B cell (primary cell): ENCODE results near the gene PUS3. TPM values are rescaled to one million over a fixed set of nuclear protein-coding genes. Genes with fewer than 3 reads are reported as not detected.

Experiments used
- ATAC-seq: fragments of 200-7000 bp; cut with Tn5 transposase; one replicate; pipeline ENCODE4 v1.10.0; 2021; ENCODE audit warnings: low read depth, mild to moderate bottlenecking, moderate number of reproducible peaks, moderate library complexity
- CTCF ChIA-PET: fragments of 350-600 bp; sonication (Branson Sonifier 250); formaldehyde crosslinking; loops from one replicate; lab custom pipeline; 2021; ENCODE audit warnings: antibody characterized with exemption, inconsistent platforms; lab: Charles Lee
- POLR2A ChIA-PET: fragments of 350-600 bp; sonication (Branson Sonifier 250); formaldehyde crosslinking; loops from one replicate; lab custom pipeline; 2021; ENCODE audit warnings: antibody characterized with exemption; lab: Charles Lee
- DNase-seq: peaks from one replicate; pipeline ENCODE4 v3.0.0; 2013
- H2AFZ ChIP-seq: 2 replicates; pipeline ENCODE4 v1.6.1; 2012; ENCODE audit warnings: mild to moderate bottlenecking, low read depth, low read length; ENCODE audit not compliant: insufficient read depth, poor library complexity, severe bottlenecking
- H3K27ac ChIP-seq, 2 donors: 1 replicate in 1 of 2; 2 replicates in 1 of 2; pipeline ENCODE4 v1.5.1; 2012 to 2013; ENCODE audit warnings: low read length in 2 of 2, mild to moderate bottlenecking in 2 of 2, moderate library complexity in 1 of 2
- H3K27me3 ChIP-seq, 4 experiments: fragments of 200-600 bp in 1 of 4; sonication (generic) in 1 of 4; replicated peaks in 1 of 4; 1 replicate in 2 of 4; 2 replicates in 2 of 4; pipeline versions ENCODE4 v1.6.1 to v1.7.0; 2013 to 2016; ENCODE audit warnings: low read length in 3 of 4, mild to moderate bottlenecking in 2 of 4, mixed read lengths in 1 of 4, moderate library complexity in 1 of 4; ENCODE audit not compliant: insufficient read depth in 4 of 4, control insufficient read depth in 3 of 4; ENCODE audit errors: control extremely low read depth in 1 of 4
- H3K36me3 ChIP-seq, 2 experiments: replicated peaks in 1 of 2; 1 replicate in 1 of 2; 2 replicates in 1 of 2; pipeline versions ENCODE4 v1.6.1 to v1.7.1; 2013; ENCODE audit warnings: low read length in 1 of 2; ENCODE audit not compliant: insufficient read depth in 2 of 2, control insufficient read depth in 1 of 2; ENCODE audit errors: control extremely low read depth in 1 of 2, extremely low read depth in 1 of 2
- H3K4me1 ChIP-seq, 2 donors: fragments of 200-600 bp in 1 of 2; sonication (generic) in 1 of 2; 1 replicate in 1 of 2; 2 replicates in 1 of 2; pipeline versions ENCODE4 v1.5.1 to v1.6.1; 2013 to 2017; ENCODE audit warnings: low read length in 2 of 2; ENCODE audit not compliant: control insufficient read depth in 2 of 2, insufficient read depth in 2 of 2
- H3K4me2 ChIP-seq: replicated peaks from 2 replicates; pipeline ENCODE3; 2012; ENCODE audit warnings: mild to moderate bottlenecking, low read depth, low read length; ENCODE audit not compliant: poor library complexity, severe bottlenecking
- H3K4me3 ChIP-seq, 5 experiments: fragments of 200-600 bp in 1 of 5; sonication (generic) in 1 of 5; 1 replicate in 3 of 5; 2 replicates in 2 of 5; pipeline versions ENCODE4 v1.5.1 to v1.7.0; 2011 to 2016; ENCODE audit warnings: low read length in 4 of 5, mild to moderate bottlenecking in 4 of 5, low read depth in 2 of 5, control low read depth in 1 of 5, moderate library complexity in 1 of 5; ENCODE audit not compliant: insufficient read depth in 1 of 5; ENCODE audit errors: control extremely low read depth in 1 of 5, extremely low read depth in 1 of 5
- H3K79me2 ChIP-seq: fragments of 200-600 bp; sonication (generic); one replicate; pipeline ENCODE4 v1.6.0; 2016; ENCODE audit warnings: low read length; ENCODE audit not compliant: control insufficient read depth, insufficient read depth
- H3K9ac ChIP-seq: fragments of 200-600 bp; sonication (generic); 2 replicates; pipeline ENCODE4 v1.6.1; 2017; ENCODE audit warnings: mild to moderate bottlenecking, low read length, moderate library complexity
- H3K9me3 ChIP-seq, 3 donors: one replicate each; pipeline versions ENCODE4 v1.6.1 to v1.7.1; 2013; ENCODE audit warnings: low read length in 2 of 3; ENCODE audit not compliant: control insufficient read depth in 2 of 3, insufficient read depth in 1 of 3; ENCODE audit errors: control extremely low read depth in 1 of 3
- H4K20me1 ChIP-seq: 2 replicates; pipeline ENCODE4 v1.6.0; 2012; ENCODE audit warnings: mild to moderate bottlenecking, low read length; ENCODE audit not compliant: insufficient read depth, control insufficient read depth, poor library complexity, severe bottlenecking
- H3K27ac Mint-ChIP-seq: one replicate; pipeline ENCODE4 v1.8.0; 2021; ENCODE audit warnings: mixed read lengths
- H3K27me3 Mint-ChIP-seq: one replicate; pipeline ENCODE4 v1.8.0; 2021; ENCODE audit warnings: mixed read lengths
- H3K4me1 Mint-ChIP-seq: one replicate; pipeline ENCODE4 v1.8.0; 2021; ENCODE audit warnings: mixed read lengths
- H3K4me3 Mint-ChIP-seq: one replicate; pipeline ENCODE4 v1.8.0; 2021; ENCODE audit warnings: mixed read lengths
- H3K9me3 Mint-ChIP-seq: one replicate; pipeline ENCODE4 v1.8.0; 2022; ENCODE audit warnings: mixed read lengths; ENCODE audit not compliant: insufficient read depth
- CTCF ChIP-seq: fragments of 200-600 bp; IDR thresholded peaks from one replicate; pipeline ENCODE4 v1.8.0; 2022; ENCODE audit warnings: antibody characterized with exemption, mild to moderate bottlenecking
- EZH2 ChIP-seq: IDR thresholded peaks from 2 replicates; pipeline ENCODE4 v1.6.1; 2012; ENCODE audit warnings: borderline replicate concordance, low read depth, mild to moderate bottlenecking, moderate library complexity, low read length; ENCODE audit not compliant: insufficient read depth, poor library complexity, severe bottlenecking
- whole genome bisulfite sequencing: methylation state at CpG from one replicate; pipeline ENCODE4 v1.1.5; 2013; ENCODE audit warnings: missing lambda C conversion rate; ENCODE audit not compliant: insufficient coverage; 5-methylcytosine and 5-hydroxymethylcytosine counted together
- intact Hi-C: fragments of 100-400 bp; cut with micrococcal nuclease; formaldehyde crosslinking; loops from one replicate; pipeline ENCODE4 v1.10.0; 2022
- polyA plus RNA-seq: library from polyadenylated mRNA; depleted of rRNA; stranded (reverse); fragments of >200 nt; gene quantifications from 2 replicates; pipeline ENCODE4 v1.2.3, GENCODE V29; 2012
- total RNA-seq, 2 donors: library from RNA; stranded (reverse); fragments of 120-200 nt in 1 of 2; gene quantifications; 1 replicate in 1 of 2; 2 replicates in 1 of 2; pipeline versions ENCODE4 v1.2.3 to v1.2.4, GENCODE V29; 2013 to 2022

The PUS3 gene
- total and polyA plus RNA-seq, 2 donors (not counting 1 experiment from before 2014, with no cell fraction given) = 2.7 to 8.1 TPM

DNA sequence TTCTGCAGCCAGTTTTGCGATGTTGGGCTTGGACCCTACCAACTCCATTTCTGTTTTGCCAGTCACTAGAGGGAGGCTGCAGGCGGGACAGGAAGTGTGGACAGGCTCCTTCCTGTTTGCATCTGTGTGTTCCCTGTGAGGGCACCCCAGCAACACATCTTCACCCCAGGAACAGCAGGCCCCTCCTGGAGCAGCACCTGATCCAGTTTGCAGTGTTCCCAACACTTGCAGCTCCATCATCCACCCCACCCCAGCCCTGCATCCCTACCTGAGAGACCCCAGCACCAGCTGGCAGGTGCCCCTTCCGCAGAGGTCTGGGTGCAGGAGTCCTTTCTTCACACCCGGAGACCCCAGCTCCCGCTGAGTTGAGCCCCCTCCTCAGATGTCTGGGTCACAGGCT lies 35.4 kb upstream of the PUS3 start:
- no peaks in the 10 kb centered on the region for H3K4me1 Mint-ChIP-seq
- H4K20me1 ChIP-seq = no peaks in the 10 kb centered on the region
- H3K36me3 ChIP-seq = no peaks in the 10 kb centered on the region
- no peak overlapping the region for H3K27ac Mint-ChIP-seq
- peaks cover 0 to 4% (median 0%) of the 10 kb centered on the region in 4 experiments for H3K27me3 ChIP-seq
- no peaks in the 10 kb centered on the region for H3K4me1 ChIP-seq
- no peaks in the 10 kb centered on the region for H3K79me2 ChIP-seq
- H3K9ac ChIP-seq = no peak overlapping the region
- intact Hi-C loops = no loop called here
- H3K9me3 ChIP-seq = no peaks in the 10 kb centered on the region
- no peak overlapping the region for H3K4me3 Mint-ChIP-seq
- H3K4me3 ChIP-seq = no peak overlapping the region
- H3K27ac ChIP-seq = no peak overlapping the region
- no peak overlapping the region for H2AFZ ChIP-seq
- WGBS = 93% methylated on average over 5 of the region's 5 CpGs
- no peaks in the 10 kb centered on the region for H3K27me3 Mint-ChIP-seq
- H3K4me2 ChIP-seq = no peak overlapping the region
- ATAC-seq = no peak
- ChIA-PET CTCF (no interaction called here), POLR2A (no interaction called here)
- no peak for TF ChIP-seq EZH2
- no peak for TF ChIP-seq CTCF
- H3K9me3 Mint-ChIP-seq = no peaks in the 10 kb centered on the region
- DNase-seq = no peak

- no peaks in the 10 kb centered on the region for H3K9me3 Mint-ChIP-seq
- H3K4me3 Mint-ChIP-seq = no peak overlapping the region
- Histone ChIP-seq H3K4me1 (no peaks in the 10 kb centered on the region), H3K4me3 (no peak overlapping the region), H3K79me2 (no peaks in the 10 kb centered on the region), H3K27ac (no peak overlapping the region), H3K4me2 (no peak overlapping the region), H2AFZ (no peak overlapping the region), H3K9ac (no peak overlapping the region), H3K27me3 (no peaks in the 10 kb centered on the region), H4K20me1 (no peaks in the 10 kb centered on the region), H3K36me3 (no peaks in the 10 kb centered on the region), H3K9me3 (no peaks in the 10 kb centered on the region)
- H3K4me1 Mint-ChIP-seq = no peaks in the 10 kb centered on the region
- ATAC-seq (no peak), DNase-seq (no peak)
- ChIA-PET CTCF (no interaction called here), POLR2A (no interaction called here)
- no peak overlapping the region for H3K27ac Mint-ChIP-seq
- TF ChIP-seq CTCF (no peak), EZH2 (no peak)
- WGBS = 84% methylated on average over 12 of the region's 12 CpGs
- H3K27me3 Mint-ChIP-seq = peaks cover 2% of the 10 kb centered on the region
- intact Hi-C loops = no loop called here
These were observed 32.7 kb upstream of the PUS3 start for GRCh38 chr11:125935618-125936199.
